K562 (cell line): Measurements from ENCODE around the gene SLC48A1. TPM values are rescaled to one million over a fixed set of nuclear protein-coding genes. Genes with fewer than 3 reads are reported as not detected.

ENCODE experiments used
- ATAC-seq: fragments of 200-7000 bp; cut with Tn5 transposase; 3 replicates; pipeline ENCODE4 v1.9.1; 2020; ENCODE audit warnings: moderate library complexity
- BruUV-seq: library from RNA; stranded (reverse); fragments of 400-500 nt; replicated peaks from 2 replicates; lab custom pipeline; 2021; lab: Mats Ljungman, UMichigan
- CTCF ChIA-PET: fragments of 300-600 bp; formaldehyde crosslinking; extraction: SDS; loops from one replicate; lab custom pipeline; 2021; ENCODE audit warnings: low intra/inter-chr PET ratio; lab: Yijun Ruan, JAX
- POLR2A ChIA-PET: fragments of 300-600, 350-650 bp; sonication (Branson Sonifier 250); formaldehyde crosslinking; extraction: SDS; loops from one replicate; lab custom pipeline; 2021; ENCODE audit warnings: antibody characterized with exemption, inconsistent platforms; lab: Yijun Ruan, JAX
- DNase-seq, 4 experiments: peaks; one replicate each; pipeline versions ENCODE4 v3.0.0 to v3.0.0-alpha.2; 2011 to 2018; ENCODE audit warnings: low spot score in 3 of 4, mixed read lengths in 3 of 4; ENCODE audit errors: extremely low read depth in 1 of 4
- FAIRE-seq: peaks from 2 replicates; lab custom pipeline; 2011; peaks lifted over from hg19 to GRCh38; lab: Jason Lieb, UNC
- H2AFZ ChIP-seq: 2 replicates; pipeline ENCODE4 v1.6.0; 2011; ENCODE audit warnings: low read depth, low read length, control low read depth, inconsistent platforms
- H3K27ac ChIP-seq: fragments of 200-600 bp; 3 replicates; pipeline ENCODE4 v1.8.0; 2011; ENCODE audit warnings: low read depth, mild to moderate bottlenecking, control low read depth, inconsistent platforms, low read length, moderate library complexity, mixed read lengths; ENCODE audit errors: extremely low read depth
- H3K27me3 ChIP-seq, 2 experiments: fragments of 300-600 bp in 1 of 2; 2 replicates in 1 of 2; 3 replicates in 1 of 2; pipeline versions ENCODE4 v1.6.0 to v1.8.0; 2011; ENCODE audit warnings: inconsistent platforms in 2 of 2, low read length in 2 of 2, mild to moderate bottlenecking in 1 of 2, mixed read lengths in 1 of 2, moderate library complexity in 1 of 2; ENCODE audit not compliant: control insufficient read depth in 2 of 2, insufficient read depth in 2 of 2
- H3K36me3 ChIP-seq: fragments of 300-600 bp; 3 replicates; pipeline ENCODE4 v1.8.0; 2011; ENCODE audit warnings: mild to moderate bottlenecking, low read length, inconsistent platforms; ENCODE audit not compliant: control insufficient read depth, insufficient read depth
- H3K4me1 ChIP-seq, 2 experiments: fragments of 200-600 bp in 1 of 2; replicated peaks in 1 of 2; 2 replicates in 1 of 2; 3 replicates in 1 of 2; pipeline versions ENCODE4 v1.5.1 to v1.8.0; 2011; ENCODE audit warnings: inconsistent platforms in 2 of 2, low read length in 2 of 2, mild to moderate bottlenecking in 1 of 2, mixed read lengths in 1 of 2, moderate library complexity in 1 of 2; ENCODE audit not compliant: control insufficient read depth in 2 of 2, insufficient read depth in 2 of 2
- H3K4me2 ChIP-seq: 2 replicates; pipeline ENCODE4 v1.6.1; 2011; ENCODE audit warnings: low read length, control low read depth, inconsistent platforms, mixed read lengths; ENCODE audit not compliant: insufficient read depth
- H3K4me3 ChIP-seq: fragments of 200-600 bp; sonication (generic), shearing (Covaris generic); 2 replicates; pipeline ENCODE4 v1.5.1; 2016; ENCODE audit warnings: control low read depth, inconsistent platforms
- H3K79me2 ChIP-seq: fragments of 200-600 bp; 3 replicates; pipeline ENCODE4 v1.8.0; 2011; ENCODE audit warnings: low read length, inconsistent platforms; ENCODE audit not compliant: control insufficient read depth, insufficient read depth
- H3K9ac ChIP-seq, 2 experiments: 2 replicates each; pipeline versions ENCODE4 v1.6.0 to v1.6.1; 2011; ENCODE audit warnings: low read depth in 2 of 2, low read length in 2 of 2, control low read depth in 1 of 2, inconsistent platforms in 1 of 2, mild to moderate bottlenecking in 1 of 2, mixed read lengths in 1 of 2; ENCODE audit not compliant: insufficient read depth in 1 of 2
- H3K9me1 ChIP-seq: one replicate; pipeline ENCODE4 v1.6.0; 2011; ENCODE audit warnings: inconsistent platforms, mild to moderate bottlenecking, low read length, moderate library complexity; ENCODE audit not compliant: control insufficient read depth, insufficient read depth
- H3K9me3 ChIP-seq: replicated peaks from 2 replicates; pipeline ENCODE4 v1.5.1; 2011; ENCODE audit warnings: low read depth, low read length, inconsistent platforms; ENCODE audit not compliant: control insufficient read depth, insufficient read depth
- H4K20me1 ChIP-seq: replicated peaks from 2 replicates; pipeline ENCODE4 v1.6.1; 2011; ENCODE audit warnings: low read length, inconsistent platforms, mixed read lengths; ENCODE audit not compliant: control insufficient read depth, insufficient read depth
- DPF2 ChIP-seq: fragments of 450-650 bp; IDR thresholded peaks from 2 replicates; pipeline ENCODE4 v1.6.1; 2016
- ETS2 ChIP-seq: IDR thresholded peaks from 2 replicates; pipeline ENCODE4 v1.6.1; 2016; ENCODE audit warnings: borderline replicate concordance, missing genetic modification characterization, mild to moderate bottlenecking, moderate library complexity, missing compliant biosample characterization; ENCODE audit not compliant: poor library complexity, severe bottlenecking
- FOXA1 ChIP-seq: fragments of 450-650 bp; IDR thresholded peaks from 2 replicates; pipeline ENCODE4 v1.6.1; 2016; ENCODE audit warnings: mild to moderate bottlenecking, borderline replicate concordance
- NCOR1 ChIP-seq: fragments of 450-650 bp; IDR thresholded peaks from 2 replicates; pipeline ENCODE4 v1.6.1; 2016; ENCODE audit warnings: mild to moderate bottlenecking, moderate library complexity
- PTTG1 ChIP-seq: fragments of 450-650 bp; IDR thresholded peaks from 2 replicates; pipeline ENCODE4 v1.6.1; 2016; ENCODE audit warnings: low read depth, mild to moderate bottlenecking, missing genetic modification characterization, missing compliant biosample characterization
- SAP30 ChIP-seq: fragments of 200-600 bp; sonication (generic); IDR thresholded peaks from 2 replicates; pipeline ENCODE4 v1.6.1; 2012; ENCODE audit warnings: borderline replicate concordance, low read depth, mild to moderate bottlenecking, moderate library complexity, low read length, control low read depth, inconsistent platforms; ENCODE audit not compliant: insufficient read depth, poor library complexity, severe bottlenecking
- SRF ChIP-seq, 2 experiments: fragments of 250-450, 450-650 bp in 1 of 2; sonication (Bioruptor Pico) in 1 of 2; sonication (generic) in 1 of 2; formaldehyde crosslinking; IDR thresholded peaks; 2 replicates each; pipeline versions ENCODE4 v1.5.0 to v1.5.1; 2020 to 2022; ENCODE audit warnings: mild to moderate bottlenecking in 1 of 2, missing genetic modification reagents in 1 of 2
- ZNF354B ChIP-seq: fragments of 250-450 bp; sonication (Bioruptor Pico); IDR thresholded peaks from 2 replicates; pipeline ENCODE4 v1.4.0; 2020
- WGBS: fragments of 100-300 bp; shearing (Covaris generic); methylation state at CpG from one replicate; pipeline ENCODE4 v1.1.6; 2016; ENCODE audit warnings: low coverage, mixed read lengths; ENCODE audit not compliant: insufficient coverage; ENCODE audit errors: missing lambda C conversion rate; 5-methylcytosine and 5-hydroxymethylcytosine counted together
- in situ Hi-C: fragments of 300-500 bp; cut with MboI; formaldehyde crosslinking; loops from 4 replicates; pipeline ENCODE4 v1.15.0; 2018; ENCODE audit warnings: inconsistent platforms, mixed read lengths
- intact Hi-C: fragments of 100-400 bp; cut with micrococcal nuclease; formaldehyde crosslinking; loops from 2 replicates; pipeline ENCODE4 v1.14.2; 2022
- polyA plus RNA-seq, 8 experiments: library from polyadenylated mRNA; depleted of rRNA in 4 of 8; stranded (reverse) in 5 of 8; unstranded in 3 of 8; fragments of >200 nt; fragmentation: Nextera tagmentation in 2 of 8; fragmentation: Illumina TruSeq in 1 of 8; extraction: Ambion mirVana in 2 of 8; extraction: Trizol in 1 of 8; gene quantifications; 2 replicates each; pipeline versions ENCODE4 v1.2.1 to v1.2.3, GENCODE V29; 2011 to 2014; ENCODE audit warnings: inconsistent platforms in 1 of 8, missing spikeins in 1 of 8
- total RNA-seq, 7 experiments: library from RNA; depleted of rRNA in 6 of 7; stranded (reverse); fragments of >200 nt in 6 of 7; fragmentation: Illumina TruSeq in 2 of 7; extraction: Trizol in 2 of 7; gene quantifications; 2 replicates each; pipeline versions ENCODE4 v1.2.1 to v1.2.3, GENCODE V29; 2011 to 2021; ENCODE audit warnings: low replicate concordance in 1 of 7
- TF ChIP-seq, protein P1 (sequence below): fragments of 450-650 bp; conservative IDR thresholded peaks from 2 replicates; pipeline ENCODE4 v1.6.1; 2016; ENCODE audit warnings: missing genetic modification characterization, low read depth, mild to moderate bottlenecking, missing compliant biosample characterization, moderate library complexity
- TF ChIP-seq, protein P2 (sequence below): fragments of 250-450 bp; sonication (Bioruptor Pico); IDR thresholded peaks from 2 replicates; pipeline ENCODE4 v1.9.0; 2021; ENCODE audit warnings: mild to moderate bottlenecking, inconsistent platforms
- TF ChIP-seq, protein P3 (sequence below), 2 experiments: fragments of 450-650 bp; formaldehyde crosslinking in 1 of 2; IDR thresholded peaks; 2 replicates each; pipeline versions ENCODE4 v1.4.0 to v1.6.1; 2014 to 2020; ENCODE audit warnings: mild to moderate bottlenecking in 2 of 2, borderline replicate concordance in 1 of 2, low read depth in 1 of 2

The SLC48A1 gene
- total and polyA plus RNA-seq, 9 of the 15 experiments (the other 6 are each of a cell fraction or from before 2014, with no cell fraction given), result 10.7 to 37.5 (median 18.7) TPM

DNA sequence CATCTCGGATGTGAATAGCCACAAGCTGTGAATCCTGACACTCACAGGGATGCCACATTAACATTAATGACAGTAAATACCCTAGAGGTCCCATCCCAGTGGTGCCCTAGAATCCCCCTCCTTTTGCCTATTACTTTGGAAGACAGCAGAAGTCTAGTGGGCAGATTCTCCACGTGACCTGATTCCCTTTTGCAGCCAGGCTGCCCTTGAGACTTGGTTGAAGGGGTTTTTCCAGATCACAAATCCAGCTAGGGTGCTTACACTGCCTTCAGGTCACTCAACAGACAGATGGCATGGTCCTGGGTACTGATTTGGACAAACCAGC, 38.0 kb downstream of the SLC48A1 start:
- Histone ChIP-seq H3K4me2 (peak overlapping the region; percentile 4), H3K36me3 (peaks cover 55% of the 10 kb centered on the region), H3K27me3 (no peaks in the 10 kb centered on the region), H3K27ac (peak overlapping the region; percentile 91; the same call in 1 of the 3 replicates), H3K4me3 (no peak overlapping the region), H4K20me1 (peaks cover 8% of the 10 kb centered on the region; the same call in 1 of the 2 replicates), H3K79me2 (peaks cover 100% of the 10 kb centered on the region), H3K4me1 (peaks cover 66 to 76% of the 10 kb centered on the region in 2 experiments), H3K9me3 (no peaks in the 10 kb centered on the region), H3K9ac (no peak overlapping the region), H2AFZ (no peak overlapping the region), H3K9me1 (peaks cover 6% of the 10 kb centered on the region)
- DNase-seq (no peak), ATAC-seq (no peak), FAIRE-seq (no peak)
- intact Hi-C loops, result no loop called here
- POLR2A ChIA-PET, result interaction anchor here (3.5 kb wide), 1 partner anchor 22 kb away, joined by 11 read pairs; no protein-coding TSS in a partner anchor
- 81% methylated on average over 2 of the region's 2 CpGs for WGBS
- CTCF ChIA-PET, result no interaction called here
- in situ Hi-C loops, result no loop called here
- no TSS peak for BruUV-seq
- TF ChIP-seq, protein P1, sequence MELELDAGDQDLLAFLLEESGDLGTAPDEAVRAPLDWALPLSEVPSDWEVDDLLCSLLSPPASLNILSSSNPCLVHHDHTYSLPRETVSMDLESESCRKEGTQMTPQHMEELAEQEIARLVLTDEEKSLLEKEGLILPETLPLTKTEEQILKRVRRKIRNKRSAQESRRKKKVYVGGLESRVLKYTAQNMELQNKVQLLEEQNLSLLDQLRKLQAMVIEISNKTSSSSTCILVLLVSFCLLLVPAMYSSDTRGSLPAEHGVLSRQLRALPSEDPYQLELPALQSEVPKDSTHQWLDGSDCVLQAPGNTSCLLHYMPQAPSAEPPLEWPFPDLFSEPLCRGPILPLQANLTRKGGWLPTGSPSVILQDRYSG (tag), result no peak
- no peak for TF ChIP-seq ETS2
- TF ChIP-seq, protein P2, sequence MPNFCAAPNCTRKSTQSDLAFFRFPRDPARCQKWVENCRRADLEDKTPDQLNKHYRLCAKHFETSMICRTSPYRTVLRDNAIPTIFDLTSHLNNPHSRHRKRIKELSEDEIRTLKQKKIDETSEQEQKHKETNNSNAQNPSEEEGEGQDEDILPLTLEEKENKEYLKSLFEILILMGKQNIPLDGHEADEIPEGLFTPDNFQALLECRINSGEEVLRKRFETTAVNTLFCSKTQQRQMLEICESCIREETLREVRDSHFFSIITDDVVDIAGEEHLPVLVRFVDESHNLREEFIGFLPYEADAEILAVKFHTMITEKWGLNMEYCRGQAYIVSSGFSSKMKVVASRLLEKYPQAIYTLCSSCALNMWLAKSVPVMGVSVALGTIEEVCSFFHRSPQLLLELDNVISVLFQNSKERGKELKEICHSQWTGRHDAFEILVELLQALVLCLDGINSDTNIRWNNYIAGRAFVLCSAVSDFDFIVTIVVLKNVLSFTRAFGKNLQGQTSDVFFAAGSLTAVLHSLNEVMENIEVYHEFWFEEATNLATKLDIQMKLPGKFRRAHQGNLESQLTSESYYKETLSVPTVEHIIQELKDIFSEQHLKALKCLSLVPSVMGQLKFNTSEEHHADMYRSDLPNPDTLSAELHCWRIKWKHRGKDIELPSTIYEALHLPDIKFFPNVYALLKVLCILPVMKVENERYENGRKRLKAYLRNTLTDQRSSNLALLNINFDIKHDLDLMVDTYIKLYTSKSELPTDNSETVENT (CRISPR knock-in tag), result no peak
- TF ChIP-seq ZNF354B (CRISPR knock-in tag), result no peak
- TF ChIP-seq DPF2, result no peak
- no peak for TF ChIP-seq SRF (CRISPR knock-in tag; IDR thresholded peaks at IDR 0.05)
- TF ChIP-seq, protein P3, sequence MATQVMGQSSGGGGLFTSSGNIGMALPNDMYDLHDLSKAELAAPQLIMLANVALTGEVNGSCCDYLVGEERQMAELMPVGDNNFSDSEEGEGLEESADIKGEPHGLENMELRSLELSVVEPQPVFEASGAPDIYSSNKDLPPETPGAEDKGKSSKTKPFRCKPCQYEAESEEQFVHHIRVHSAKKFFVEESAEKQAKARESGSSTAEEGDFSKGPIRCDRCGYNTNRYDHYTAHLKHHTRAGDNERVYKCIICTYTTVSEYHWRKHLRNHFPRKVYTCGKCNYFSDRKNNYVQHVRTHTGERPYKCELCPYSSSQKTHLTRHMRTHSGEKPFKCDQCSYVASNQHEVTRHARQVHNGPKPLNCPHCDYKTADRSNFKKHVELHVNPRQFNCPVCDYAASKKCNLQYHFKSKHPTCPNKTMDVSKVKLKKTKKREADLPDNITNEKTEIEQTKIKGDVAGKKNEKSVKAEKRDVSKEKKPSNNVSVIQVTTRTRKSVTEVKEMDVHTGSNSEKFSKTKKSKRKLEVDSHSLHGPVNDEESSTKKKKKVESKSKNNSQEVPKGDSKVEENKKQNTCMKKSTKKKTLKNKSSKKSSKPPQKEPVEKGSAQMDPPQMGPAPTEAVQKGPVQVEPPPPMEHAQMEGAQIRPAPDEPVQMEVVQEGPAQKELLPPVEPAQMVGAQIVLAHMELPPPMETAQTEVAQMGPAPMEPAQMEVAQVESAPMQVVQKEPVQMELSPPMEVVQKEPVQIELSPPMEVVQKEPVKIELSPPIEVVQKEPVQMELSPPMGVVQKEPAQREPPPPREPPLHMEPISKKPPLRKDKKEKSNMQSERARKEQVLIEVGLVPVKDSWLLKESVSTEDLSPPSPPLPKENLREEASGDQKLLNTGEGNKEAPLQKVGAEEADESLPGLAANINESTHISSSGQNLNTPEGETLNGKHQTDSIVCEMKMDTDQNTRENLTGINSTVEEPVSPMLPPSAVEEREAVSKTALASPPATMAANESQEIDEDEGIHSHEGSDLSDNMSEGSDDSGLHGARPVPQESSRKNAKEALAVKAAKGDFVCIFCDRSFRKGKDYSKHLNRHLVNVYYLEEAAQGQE (IDR thresholded peaks at IDR 0.05; ENCODE audit: borderline replicate concordance), result no peak
- TF ChIP-seq, protein P3 (CRISPR knock-in tag; IDR thresholded peaks at IDR 0.05; ENCODE audit: low read depth), result no peak
- TF ChIP-seq FOXA1, result no peak
- TF ChIP-seq PTTG1 (tag), result no peak
- no peak for TF ChIP-seq SAP30
- TF ChIP-seq NCOR1, result no peak
